Tibial artery (tissue), 4 donors: Measurements from ENCODE around the gene VWF.
A peak's percentile ranks its signal among the peaks of the same experiment; 100 is the strongest.

Experiments used
- DNase-seq, 2 donors: peaks; one replicate each; pipeline ENCODE4 v3.0.0-alpha.2; 2019
- H3K27ac ChIP-seq, 2 donors: fragments of 200-600 bp; sonication (generic) in 1 of 2; 1 replicate in 1 of 2; 2 replicates in 1 of 2; pipeline ENCODE4 v1.5.1; 2018 to 2019; ENCODE audit warnings: mild to moderate bottlenecking in 1 of 2
- H3K27me3 ChIP-seq, 2 donors: fragments of 200-600 bp; sonication (generic) in 1 of 2; one replicate each; pipeline versions ENCODE4 v1.5.1 to v1.6.0; 2016 to 2019
- H3K36me3 ChIP-seq, 3 donors: fragments of 200-600 bp; sonication (generic) in 2 of 3; one replicate each; pipeline ENCODE4 v1.5.1; 2016 to 2019; ENCODE audit warnings: mild to moderate bottlenecking in 2 of 3
- H3K4me1 ChIP-seq, 4 donors: fragments of 200-600 bp; sonication (generic) in 2 of 4; 1 replicate in 3 of 4; 2 replicates in 1 of 4; pipeline ENCODE4 v1.5.1; 2016 to 2019
- H3K4me3 ChIP-seq, 2 donors: fragments of 200-600 bp; sonication (generic) in 1 of 2; 1 replicate in 1 of 2; 2 replicates in 1 of 2; pipeline ENCODE4 v1.5.1; 2018 to 2019; ENCODE audit warnings: mild to moderate bottlenecking in 2 of 2
- H3K9me3 ChIP-seq, 3 donors: fragments of 200-600 bp; sonication (generic) in 1 of 3; one replicate each; pipeline ENCODE4 v1.5.1; 2016 to 2019
- CTCF ChIP-seq, 2 experiments: fragments of 200-600 bp in 1 of 2; fragments of 450-650 bp in 1 of 2; IDR thresholded peaks; one replicate each; pipeline ENCODE4 v1.5.1; 2017 to 2019; ENCODE audit warnings: antibody characterized with exemption in 2 of 2, mild to moderate bottlenecking in 1 of 2, moderate library complexity in 1 of 2
- intact Hi-C: fragments of 100-400 bp; cut with DNase I; formaldehyde crosslinking; loops from one replicate; pipeline ENCODE4 v1.15.0; 2023; ENCODE audit warnings: low total_unique reads

The VWF gene

DNA sequence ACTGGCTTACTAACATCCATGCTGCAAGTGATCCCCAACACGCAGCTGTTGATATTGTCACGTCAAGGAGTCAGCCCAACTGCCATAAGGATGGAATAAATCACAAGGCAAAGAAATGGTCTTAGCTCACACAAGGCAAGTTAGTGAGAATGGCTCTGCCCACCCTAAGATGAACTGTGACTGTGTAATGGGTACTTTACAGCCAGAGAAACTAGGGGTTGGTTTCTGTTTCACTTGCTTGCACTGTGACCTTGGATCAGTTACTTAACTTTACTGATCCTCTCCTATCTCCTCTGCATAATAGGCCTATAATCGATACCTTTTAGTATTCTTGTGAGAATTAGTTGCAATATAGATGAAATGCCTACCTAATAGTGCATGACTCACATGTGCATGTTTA is 127.2 kb downstream of the VWF start:
- Histone ChIP-seq H3K9me3 (no peaks in the 10 kb centered on the region), H3K27ac (no peak overlapping the region), H3K36me3 (no peaks in the 10 kb centered on the region), H3K27me3 (peaks cover 0 to 13% of the 10 kb centered on the region in 2 donors), H3K4me1 (no peaks in the 10 kb centered on the region), H3K4me3 (no peak overlapping the region)
- TF ChIP-seq CTCF (IDR thresholded peaks at IDR 0.05), result no peak
- intact Hi-C loops, result no loop called here
- no peak for DNase-seq

- Histone ChIP-seq H3K36me3 (no peaks in the 10 kb centered on the region), H3K9me3 (no peaks in the 10 kb centered on the region), H3K4me1 (no peaks in the 10 kb centered on the region), H3K27ac (no peak overlapping the region), H3K4me3 (no peak overlapping the region), H3K27me3 (peaks cover 0 to 13% of the 10 kb centered on the region in 2 donors)
- no peak for TF ChIP-seq CTCF (IDR thresholded peaks at IDR 0.05)
- intact Hi-C loops, result no loop called here
- no peak for DNase-seq
Measured at GRCh38 chr12:5996459-5996858, 128.0 kb downstream of the VWF start.

DNA sequence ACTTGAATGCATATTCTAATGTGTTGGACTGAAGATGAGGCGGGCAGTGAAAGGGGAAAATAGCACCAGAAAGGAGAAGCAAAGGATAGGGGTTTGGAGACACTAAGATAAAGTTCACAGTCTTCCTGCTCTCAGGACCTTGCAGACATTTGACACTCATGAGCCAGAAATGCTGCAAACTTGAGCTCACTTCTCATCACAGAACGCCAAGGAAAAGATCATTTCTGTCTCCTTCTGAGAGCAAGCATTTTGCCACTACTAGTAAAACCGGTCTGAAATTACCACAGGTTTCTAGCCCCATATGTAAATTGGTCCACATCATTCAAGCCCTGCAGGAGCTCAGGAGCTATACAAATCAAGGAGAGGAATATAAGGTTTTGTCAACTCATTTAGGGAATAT is 134.8 kb downstream of the VWF start:
- no peak for DNase-seq
- TF ChIP-seq CTCF (IDR thresholded peaks at IDR 0.05), result no peak
- no peaks in the 10 kb centered on the region for H3K36me3 ChIP-seq
- no peaks in the 10 kb centered on the region for H3K9me3 ChIP-seq
- H3K4me3 ChIP-seq, result no peak overlapping the region
- peaks cover 0 to 4% (median 0%) of the 10 kb centered on the region in 4 donors for H3K4me1 ChIP-seq
- H3K27me3 ChIP-seq, result no peaks in the 10 kb centered on the region
- intact Hi-C loops, result loop anchor here (2.0 to 5.0 kb wide), 2 partner anchors 45 to 293 kb away; no protein-coding TSS in a partner anchor
- no peak overlapping the region for H3K27ac ChIP-seq

DNA sequence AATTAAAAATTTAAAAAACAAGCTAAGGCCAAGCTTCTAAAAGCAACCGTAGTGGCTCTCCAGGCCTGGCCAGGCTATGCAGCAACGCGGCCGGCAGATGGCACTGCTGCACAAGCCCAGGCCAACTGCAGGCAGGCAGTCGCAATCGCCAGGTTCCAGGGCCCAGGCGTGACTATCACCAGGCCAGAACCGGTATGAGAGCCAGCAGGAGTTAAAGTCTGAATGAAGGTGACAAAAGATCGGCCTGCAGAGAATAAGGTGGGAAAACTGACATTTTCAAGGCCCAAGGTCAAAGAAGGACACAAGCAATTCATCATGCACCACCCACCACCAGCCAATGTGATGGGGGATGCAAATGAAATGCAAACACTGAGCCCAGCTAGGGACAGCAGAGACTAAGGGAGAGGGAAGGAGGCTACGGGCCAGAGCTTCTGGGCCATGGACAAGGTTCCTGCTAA is 135.8 kb downstream of the VWF start:
- Histone ChIP-seq H3K4me1 (peaks cover 0 to 4% (median 0%) of the 10 kb centered on the region in 4 donors), H3K27me3 (no peaks in the 10 kb centered on the region), H3K36me3 (no peaks in the 10 kb centered on the region), H3K4me3 (no peak overlapping the region), H3K9me3 (no peaks in the 10 kb centered on the region), H3K27ac (no peak overlapping the region)
- peak; percentile 93 to 96 for TF ChIP-seq CTCF (IDR thresholded peaks at IDR 0.05)
- DNase-seq, result peak; percentile 69 to 79
- intact Hi-C loops, result loop anchor here (2.0 to 5.0 kb wide), 2 partner anchors 46 to 294 kb away; no protein-coding TSS in a partner anchor

GRCh38 chr12:5988088-5988487 is 136.4 kb downstream of the VWF start:
- intact Hi-C loops, result loop anchor here (2.0 to 5.0 kb wide), 2 partner anchors 47 to 294 kb away; no protein-coding TSS in a partner anchor
- DNase-seq, result no peak
- no peak overlapping the region for H3K27ac ChIP-seq

More at GRCh38 chr12:5988088-5988487, 136.4 kb downstream of the VWF start:
- Histone ChIP-seq H3K36me3 (no peaks in the 10 kb centered on the region), H3K4me3 (no peak overlapping the region), H3K27me3 (no peaks in the 10 kb centered on the region), H3K9me3 (no peaks in the 10 kb centered on the region), H3K4me1 (peaks cover 0 to 4% (median 0%) of the 10 kb centered on the region in 4 donors)
- no peak for TF ChIP-seq CTCF (IDR thresholded peaks at IDR 0.05)
